GM12874 (cell line): ENCODE results near the gene RUFY3.

ENCODE experiments used
- CTCF ChIP-seq: IDR thresholded peaks from 2 replicates; pipeline ENCODE4 v1.5.1; 2011; ENCODE audit warnings: low read depth, mild to moderate bottlenecking, control low read depth, low read length, moderate library complexity; ENCODE audit not compliant: insufficient read depth

Gene RUFY3

GRCh38 chr4:70749313-70749712 lies 27.5 kb downstream of the RUFY3 start:
- no peak for TF ChIP-seq CTCF

- no peak for TF ChIP-seq CTCF
Measured at GRCh38 chr4:70752236-70752635, 30.5 kb downstream of the RUFY3 start.

GRCh38 chr4:70753630-70754029 lies 31.9 kb downstream of the RUFY3 start:
- TF ChIP-seq CTCF: no peak

GRCh38 chr4:70754470-70754869 lies 32.7 kb downstream of the RUFY3 start:
- no peak for TF ChIP-seq CTCF

GRCh38 chr4:70754990-70755688 lies 33.4 kb downstream of the RUFY3 start:
- no peak for TF ChIP-seq CTCF

GRCh38 chr4:70759126-70759525 lies 37.4 kb downstream of the RUFY3 start:
- no peak for TF ChIP-seq CTCF

- no peak for TF ChIP-seq CTCF
Measured at GRCh38 chr4:70759627-70760026, 37.9 kb downstream of the RUFY3 start.
